KMS-11 (cell line): Measurements from ENCODE around the gene RRAS2.

ENCODE experiments used
- H2AFZ ChIP-seq: fragments of 200-600 bp; sonication (generic); 2 replicates; pipeline ENCODE4 v1.6.1; 2016; ENCODE audit warnings: antibody characterized with exemption, mixed run types, low read depth
- H3K27ac ChIP-seq: fragments of 200-600 bp; sonication (generic); 2 replicates; pipeline ENCODE4 v1.6.1; 2016; ENCODE audit warnings: mild to moderate bottlenecking, mixed run types
- H3K27me3 ChIP-seq: fragments of 200-600 bp; sonication (generic); 2 replicates; pipeline ENCODE4 v1.6.1; 2017; ENCODE audit warnings: mild to moderate bottlenecking, low read depth, mixed run types, moderate library complexity; ENCODE audit not compliant: insufficient read depth
- H3K36me3 ChIP-seq: fragments of 200-600 bp; sonication (generic); 2 replicates; pipeline ENCODE4 v1.6.1; 2017; ENCODE audit warnings: mild to moderate bottlenecking, mixed run types; ENCODE audit not compliant: insufficient read depth
- H3K4me1 ChIP-seq: fragments of 200-600 bp; sonication (generic); 2 replicates; pipeline ENCODE4 v1.6.1; 2016; ENCODE audit warnings: mild to moderate bottlenecking, low read depth, mixed run types; ENCODE audit not compliant: poor library complexity, severe bottlenecking
- H3K4me2 ChIP-seq: fragments of 200-600 bp; sonication (generic); 2 replicates; pipeline ENCODE4 v1.7.0; 2016; ENCODE audit warnings: mild to moderate bottlenecking, mixed run types
- H3K4me3 ChIP-seq: fragments of 200-600 bp; sonication (generic); IDR thresholded peaks from 2 replicates; pipeline ENCODE4 v1.6.1; 2017; ENCODE audit warnings: low read depth, low read length, mixed read lengths; ENCODE audit not compliant: insufficient read depth
- H3K79me2 ChIP-seq: fragments of 200-600 bp; sonication (generic); 2 replicates; pipeline ENCODE4 v1.6.1; 2016; ENCODE audit warnings: low read depth, mixed run types; ENCODE audit not compliant: insufficient read depth
- H3K9ac ChIP-seq: fragments of 200-600 bp; sonication (generic); 2 replicates; pipeline ENCODE4 v1.6.1; 2016; ENCODE audit warnings: mild to moderate bottlenecking, mixed run types
- H4K20me1 ChIP-seq: fragments of 200-600 bp; sonication (generic); 2 replicates; pipeline ENCODE4 v1.6.1; 2016; ENCODE audit warnings: mild to moderate bottlenecking, mixed run types; ENCODE audit not compliant: insufficient read depth
- TF ChIP-seq, protein P1 (sequence below): fragments of 200-600 bp; sonication (generic); conservative IDR thresholded peaks from 2 replicates; pipeline ENCODE4 v1.6.1; 2017; ENCODE audit warnings: low read depth, mild to moderate bottlenecking, antibody characterized with exemption, low read length, moderate library complexity, mixed read lengths

RRAS2 gene

DNA sequence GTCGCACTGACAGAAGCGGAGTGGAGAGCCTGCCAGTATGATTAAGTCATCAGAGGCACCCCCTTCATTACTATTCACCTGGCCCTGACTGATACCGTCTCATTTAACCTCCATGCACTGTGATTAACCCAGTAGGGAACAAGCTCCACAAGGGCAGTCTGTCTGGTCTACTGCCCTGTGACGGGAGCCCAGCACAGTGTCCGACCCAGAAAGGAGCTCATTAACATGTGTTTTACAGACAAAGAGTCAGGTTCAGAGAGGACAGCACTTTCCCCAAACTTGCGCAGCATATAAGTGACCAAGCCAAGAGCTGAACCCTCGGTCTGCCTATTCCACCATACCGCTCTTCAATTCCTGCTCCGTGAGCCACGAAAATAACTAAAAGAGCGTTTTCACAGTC, 129.5 kb downstream of the RRAS2 start:
- Histone ChIP-seq H3K4me3 (no peak overlapping the region), H3K4me2 (no peak overlapping the region), H2AFZ (no peak overlapping the region), H4K20me1 (no peaks in the 10 kb centered on the region), H3K9ac (no peak overlapping the region), H3K27me3 (no peaks in the 10 kb centered on the region), H3K79me2 (no peaks in the 10 kb centered on the region), H3K27ac (no peak overlapping the region), H3K4me1 (no peaks in the 10 kb centered on the region), H3K36me3 (no peaks in the 10 kb centered on the region)
- TF ChIP-seq, protein P1, sequence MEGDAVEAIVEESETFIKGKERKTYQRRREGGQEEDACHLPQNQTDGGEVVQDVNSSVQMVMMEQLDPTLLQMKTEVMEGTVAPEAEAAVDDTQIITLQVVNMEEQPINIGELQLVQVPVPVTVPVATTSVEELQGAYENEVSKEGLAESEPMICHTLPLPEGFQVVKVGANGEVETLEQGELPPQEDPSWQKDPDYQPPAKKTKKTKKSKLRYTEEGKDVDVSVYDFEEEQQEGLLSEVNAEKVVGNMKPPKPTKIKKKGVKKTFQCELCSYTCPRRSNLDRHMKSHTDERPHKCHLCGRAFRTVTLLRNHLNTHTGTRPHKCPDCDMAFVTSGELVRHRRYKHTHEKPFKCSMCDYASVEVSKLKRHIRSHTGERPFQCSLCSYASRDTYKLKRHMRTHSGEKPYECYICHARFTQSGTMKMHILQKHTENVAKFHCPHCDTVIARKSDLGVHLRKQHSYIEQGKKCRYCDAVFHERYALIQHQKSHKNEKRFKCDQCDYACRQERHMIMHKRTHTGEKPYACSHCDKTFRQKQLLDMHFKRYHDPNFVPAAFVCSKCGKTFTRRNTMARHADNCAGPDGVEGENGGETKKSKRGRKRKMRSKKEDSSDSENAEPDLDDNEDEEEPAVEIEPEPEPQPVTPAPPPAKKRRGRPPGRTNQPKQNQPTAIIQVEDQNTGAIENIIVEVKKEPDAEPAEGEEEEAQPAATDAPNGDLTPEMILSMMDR, result no peak

GRCh38 chr11:14228356-14228755, 130.6 kb downstream of the RRAS2 start:
- no peaks in the 10 kb centered on the region for H3K27me3 ChIP-seq
- H3K9ac ChIP-seq, result no peak overlapping the region
- TF ChIP-seq, protein P1, result no peak
- no peaks in the 10 kb centered on the region for H3K4me1 ChIP-seq
- no peak overlapping the region for H3K4me3 ChIP-seq
- no peak overlapping the region for H3K27ac ChIP-seq
- H3K36me3 ChIP-seq, result no peaks in the 10 kb centered on the region
- H3K79me2 ChIP-seq, result no peaks in the 10 kb centered on the region
- H3K4me2 ChIP-seq, result no peak overlapping the region
- no peaks in the 10 kb centered on the region for H4K20me1 ChIP-seq
- H2AFZ ChIP-seq, result no peak overlapping the region
